NOMO-1 treated with dmso at 0.1 percent for 144 hours (cell line): ENCODE data around the gene KIAA0930.
"Not testable (repeated sequence)": the region's sequence is repeated elsewhere in the genome, so short reads cannot be mapped to it uniquely, and the experiment has no call there.

Experiments used
- DNase-seq: peaks from one replicate; lab custom pipeline; 2025; ENCODE audit not compliant: unreplicated experiment; lab: John Stamatoyannopoulos, UW

Gene KIAA0930

GRCh38 chr22:45204241-45204640 lies 36.5 kb downstream of the KIAA0930 start:
- DNase-seq = no peak

- no peak for DNase-seq
These were observed 37.3 kb downstream of the KIAA0930 start for GRCh38 chr22:45203150-45203951.

DNA sequence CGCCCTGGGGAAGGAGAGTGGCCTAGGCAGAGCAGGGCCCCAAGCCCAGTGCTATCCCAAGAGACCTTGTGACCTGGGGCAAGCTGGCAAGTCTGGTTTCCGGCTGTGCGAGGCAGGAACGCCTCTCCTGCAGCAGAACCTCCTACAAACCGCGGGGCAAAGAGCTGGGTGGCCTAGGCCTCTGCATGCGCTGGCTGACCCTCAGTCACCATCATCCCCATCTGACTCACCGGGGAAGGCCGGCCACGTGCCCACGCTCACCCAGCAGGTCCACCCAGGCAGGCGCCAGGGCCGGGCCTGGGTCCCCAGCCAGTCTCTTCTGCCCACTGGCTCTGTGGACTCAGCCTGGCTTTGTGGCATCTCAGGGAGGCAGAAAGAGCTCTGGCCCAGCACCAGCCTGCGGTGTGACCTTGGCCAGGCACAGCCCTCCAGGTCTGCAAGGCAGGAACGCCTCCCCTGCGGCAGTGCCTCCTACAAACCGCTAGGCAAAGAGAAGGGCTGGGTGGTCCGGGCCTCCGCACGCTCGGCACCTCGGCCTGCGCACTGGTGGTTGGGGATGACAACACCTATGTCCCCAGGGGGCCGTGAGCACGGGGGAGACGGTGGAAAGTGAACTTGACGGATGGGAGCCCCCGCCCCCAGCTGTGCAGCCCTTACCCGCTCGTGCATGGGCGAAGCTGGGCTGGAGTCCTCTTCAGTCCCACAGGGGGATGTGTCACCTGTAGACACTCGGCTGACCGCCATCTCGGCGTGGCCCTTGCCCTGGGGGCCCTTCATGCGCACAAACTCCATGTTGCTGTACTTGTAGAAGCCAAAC lies 38.2 kb downstream of the KIAA0930 start:
- no peak for DNase-seq

- DNase-seq = no peak
These were observed 38.9 kb downstream of the KIAA0930 start for GRCh38 chr22:45201678-45202332.

GRCh38 chr22:45200860-45201511 lies 39.7 kb downstream of the KIAA0930 start:
- no peak for DNase-seq

DNA sequence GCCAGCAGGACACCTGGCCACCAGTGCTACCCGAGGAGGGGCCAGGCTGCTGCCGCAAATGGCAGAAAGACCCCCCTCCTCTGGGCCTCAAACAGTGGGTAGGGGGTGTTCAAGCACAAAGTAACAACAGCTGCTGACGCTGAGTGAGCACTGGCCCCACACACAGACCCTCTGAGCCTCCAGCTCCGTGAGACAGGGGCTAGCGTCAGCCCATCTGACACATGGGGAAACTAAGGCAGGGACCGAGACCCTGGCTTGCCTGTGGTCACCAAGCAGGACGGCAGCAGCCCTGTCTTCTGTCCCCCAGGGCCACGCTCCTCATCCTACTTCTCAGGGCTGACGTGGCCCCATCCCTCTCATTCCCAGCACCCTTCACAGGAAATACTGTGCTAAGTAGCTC lies 40.5 kb downstream of the KIAA0930 start:
- DNase-seq = no peak

GRCh38 chr22:45199723-45200122 lies 41.0 kb downstream of the KIAA0930 start:
- no peak for DNase-seq

DNA sequence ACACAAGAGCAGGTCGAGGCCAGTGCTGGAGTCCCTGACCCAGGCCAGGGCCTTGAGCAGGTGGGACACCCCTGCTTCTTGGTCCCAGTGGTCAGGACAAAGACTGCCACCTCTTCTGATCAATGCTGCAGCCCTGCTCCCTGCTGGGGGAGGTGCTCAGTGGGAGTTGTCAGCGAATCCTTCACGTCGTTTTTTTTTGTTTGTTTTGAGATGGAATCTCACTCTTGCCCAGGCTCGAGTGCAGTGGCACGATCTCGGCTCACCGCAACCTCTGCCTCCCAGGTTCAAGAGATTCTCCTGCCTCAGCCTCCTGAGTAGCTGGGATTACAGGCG lies 42.3 kb downstream of the KIAA0930 start:
- DNase-seq = no peak

DNA sequence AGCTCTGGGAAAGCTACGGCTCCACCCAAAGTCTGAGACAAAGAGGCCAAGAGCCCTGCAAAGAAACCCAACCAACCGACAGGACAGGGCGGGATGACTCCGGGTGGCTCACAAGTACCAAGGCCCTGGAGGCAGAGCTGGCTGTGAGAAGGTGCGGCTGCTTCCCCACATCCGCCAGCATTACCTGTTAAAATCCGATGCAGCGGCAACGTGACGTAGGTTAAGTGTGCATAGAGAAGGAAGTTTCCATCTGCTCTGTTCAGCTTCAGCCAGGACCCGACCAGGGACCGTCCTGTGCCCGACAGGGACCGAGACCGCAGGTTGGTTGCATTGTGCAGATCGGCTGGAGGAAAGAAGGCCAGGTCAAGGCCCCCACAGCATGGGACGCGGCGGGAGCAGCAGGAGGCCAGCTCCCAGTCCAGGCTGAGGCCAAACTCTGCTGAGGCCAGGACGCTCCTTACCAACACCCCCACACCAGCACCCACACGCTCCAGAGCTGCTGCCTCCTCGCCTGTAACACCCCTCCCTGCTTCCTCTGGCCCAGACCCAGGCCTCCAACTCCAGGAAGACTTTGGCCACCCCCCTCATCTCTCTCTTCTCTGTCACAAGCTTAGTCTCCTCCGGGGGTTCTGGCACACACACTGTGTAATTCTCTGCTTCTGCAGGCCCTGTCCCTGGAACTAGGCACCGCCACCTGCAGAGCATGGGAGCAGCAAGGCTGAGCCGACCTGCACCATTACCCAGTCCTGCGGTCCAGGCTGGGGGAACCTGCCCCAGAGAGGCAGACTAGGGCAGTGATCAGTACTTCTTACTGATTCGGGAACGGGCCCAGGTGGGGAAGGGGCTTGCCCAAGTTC lies 42.9 kb downstream of the KIAA0930 start:
- DNase-seq = no peak

DNA sequence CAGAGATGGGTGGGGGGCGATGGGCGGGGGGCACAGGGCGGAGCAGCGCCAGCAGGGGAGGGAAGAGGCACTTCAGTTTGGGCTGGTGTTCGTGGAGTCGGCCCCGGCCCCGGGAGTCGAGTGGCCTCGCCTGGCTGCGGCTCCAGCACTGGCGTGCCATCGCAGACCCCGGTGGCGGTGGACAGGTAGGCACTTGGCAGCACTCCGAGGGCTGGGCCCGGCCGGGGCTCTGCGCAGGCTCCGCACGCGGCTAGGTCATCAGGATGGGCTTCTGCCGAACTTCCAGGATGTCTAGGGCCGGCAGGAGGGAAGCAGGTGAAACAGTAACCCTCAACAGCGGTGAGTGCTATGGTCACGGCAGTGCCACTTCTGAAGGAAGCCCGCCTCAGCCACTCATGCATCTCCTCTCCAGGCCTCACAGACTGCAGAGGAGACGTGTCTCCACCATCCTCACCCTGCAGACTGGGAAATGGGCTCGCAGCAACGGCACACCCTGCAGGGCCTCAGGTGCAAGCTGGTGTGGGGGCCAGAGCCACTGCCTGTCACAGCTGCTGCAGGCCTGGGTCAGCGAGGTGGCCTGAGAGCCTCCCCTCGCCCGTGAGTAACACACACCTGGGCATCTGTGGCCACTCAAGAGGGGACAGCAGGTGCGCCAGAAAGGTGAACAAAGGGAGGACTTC lies 43.6 kb downstream of the KIAA0930 start:
- no peak for DNase-seq

- no peak for DNase-seq
These were observed 44.4 kb downstream of the KIAA0930 start for GRCh38 chr22:45196308-45196707.

DNA sequence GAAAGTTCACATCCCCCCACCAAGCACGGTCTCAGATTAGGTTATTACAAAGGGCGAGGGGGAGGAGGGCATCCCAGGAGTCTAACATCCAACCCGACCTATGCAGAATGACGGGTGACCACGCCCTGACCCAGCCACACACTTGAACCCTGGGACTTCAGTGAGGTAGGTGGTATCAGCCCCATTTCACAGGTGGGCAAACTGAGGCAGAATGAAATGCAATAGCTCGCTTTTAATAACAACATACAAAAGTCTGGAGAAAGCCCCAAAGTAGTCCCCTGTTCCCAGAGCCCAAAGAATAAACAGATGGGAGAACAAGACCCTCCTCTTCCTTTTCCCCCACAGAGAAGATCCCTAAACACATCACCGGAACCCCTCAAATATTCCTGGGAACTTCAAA lies 45.1 kb downstream of the KIAA0930 start:
- DNase-seq = no peak

GRCh38 chr22:45194686-45195085 lies 46.0 kb downstream of the KIAA0930 start:
- no peak for DNase-seq

- DNase-seq = no peak
These were observed 48.0 kb downstream of the KIAA0930 start for GRCh38 chr22:45192701-45193187.

- DNase-seq = not testable (repeated sequence)
These were observed 48.9 kb downstream of the KIAA0930 start for GRCh38 chr22:45191746-45192145.

DNA sequence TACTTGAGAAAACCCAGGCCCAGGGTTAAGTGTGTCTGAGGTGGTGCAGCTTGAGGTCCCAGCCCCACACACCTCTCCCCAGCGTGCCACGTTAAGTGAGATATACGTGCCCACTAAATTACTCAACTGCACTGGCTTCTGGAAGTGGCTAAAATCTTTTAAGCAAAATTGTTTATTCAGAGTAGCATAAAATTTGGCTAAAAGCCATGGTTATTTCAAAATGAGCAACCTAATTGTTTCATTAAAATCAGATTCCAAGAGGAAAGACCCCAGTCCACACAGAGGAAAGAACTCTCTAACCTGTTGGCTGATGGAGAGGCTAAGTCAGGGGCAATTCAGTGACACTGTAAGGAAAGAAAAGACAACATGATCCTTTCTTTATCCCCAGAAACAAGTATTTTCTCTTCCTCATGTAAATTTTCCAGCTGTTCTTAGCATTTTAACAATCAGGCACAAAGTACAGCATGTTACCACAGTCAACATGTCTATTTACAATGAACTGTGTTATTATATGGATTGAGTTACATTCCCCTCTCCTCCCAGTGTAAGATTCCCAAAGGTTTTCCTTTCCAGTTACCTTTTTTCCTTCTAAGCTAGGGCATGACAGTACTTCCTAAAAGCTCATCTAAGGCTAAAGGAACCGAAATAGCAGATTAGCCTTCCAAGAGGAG lies 50.4 kb downstream of the KIAA0930 start:
- no peak for DNase-seq

GRCh38 chr22:45188779-45189178 lies 51.9 kb downstream of the KIAA0930 start:
- no peak for DNase-seq

DNA sequence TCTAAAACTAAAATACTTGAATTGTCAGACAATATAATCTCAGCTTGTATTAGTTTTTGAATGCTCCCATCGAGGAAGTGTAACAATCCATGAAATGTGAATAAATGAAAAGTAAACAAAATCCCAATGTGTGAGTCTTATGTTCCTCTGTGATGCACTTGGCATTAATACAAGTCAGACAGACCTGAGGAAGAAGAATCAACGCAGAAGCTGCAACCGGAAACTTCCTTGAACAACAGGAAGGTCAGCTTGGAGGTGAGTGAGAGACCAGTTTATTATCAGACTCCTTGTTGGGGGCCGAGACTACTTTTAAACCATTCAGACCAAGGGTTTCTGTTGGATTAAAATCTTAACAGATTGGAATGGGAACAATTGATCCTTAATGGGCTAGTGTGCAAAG lies 52.8 kb downstream of the KIAA0930 start:
- no peak for DNase-seq
